GM18909 (cell line): Measurements from ENCODE around the gene CSMD2.
"Not testable (repeated sequence)": the region's sequence is repeated elsewhere in the genome, so short reads cannot be mapped to it uniquely, and the experiment has no call there.

Source experiments
- ATAC-seq: cut with Tn5 transposase; IDR thresholded peaks from one replicate; pipeline ENCODE4 v1.9.1; 2021; ENCODE audit warnings: mild to moderate bottlenecking; ENCODE audit not compliant: unreplicated experiment, poor library complexity

The CSMD2 gene

GRCh38 chr1:34016281-34016680 lies 148.7 kb downstream of the CSMD2 start:
- not testable (repeated sequence) for ATAC-seq

- ATAC-seq, result no peak
Observed at GRCh38 chr1:34013958-34014737, 150.9 kb downstream of the CSMD2 start.

DNA sequence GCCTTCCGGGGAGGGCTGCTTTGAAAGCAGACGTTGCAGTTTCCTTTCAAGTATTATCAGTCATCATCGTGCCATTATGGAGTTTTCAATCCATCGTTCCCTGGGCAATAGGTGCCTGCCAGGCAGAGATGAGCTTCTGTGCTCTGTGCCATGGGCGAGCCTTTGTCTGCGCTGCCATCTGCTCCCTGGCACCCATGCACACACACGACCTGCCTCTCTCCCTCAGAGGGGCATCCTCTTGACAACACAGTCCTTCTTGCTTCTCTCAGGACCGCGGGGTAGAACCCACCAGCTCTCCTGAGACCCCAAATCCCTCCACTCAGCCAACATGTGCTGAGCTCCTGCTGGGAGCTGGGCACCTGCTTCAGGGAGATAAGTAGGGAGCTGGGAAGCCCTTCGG lies 151.9 kb downstream of the CSMD2 start:
- ATAC-seq, result no peak

DNA sequence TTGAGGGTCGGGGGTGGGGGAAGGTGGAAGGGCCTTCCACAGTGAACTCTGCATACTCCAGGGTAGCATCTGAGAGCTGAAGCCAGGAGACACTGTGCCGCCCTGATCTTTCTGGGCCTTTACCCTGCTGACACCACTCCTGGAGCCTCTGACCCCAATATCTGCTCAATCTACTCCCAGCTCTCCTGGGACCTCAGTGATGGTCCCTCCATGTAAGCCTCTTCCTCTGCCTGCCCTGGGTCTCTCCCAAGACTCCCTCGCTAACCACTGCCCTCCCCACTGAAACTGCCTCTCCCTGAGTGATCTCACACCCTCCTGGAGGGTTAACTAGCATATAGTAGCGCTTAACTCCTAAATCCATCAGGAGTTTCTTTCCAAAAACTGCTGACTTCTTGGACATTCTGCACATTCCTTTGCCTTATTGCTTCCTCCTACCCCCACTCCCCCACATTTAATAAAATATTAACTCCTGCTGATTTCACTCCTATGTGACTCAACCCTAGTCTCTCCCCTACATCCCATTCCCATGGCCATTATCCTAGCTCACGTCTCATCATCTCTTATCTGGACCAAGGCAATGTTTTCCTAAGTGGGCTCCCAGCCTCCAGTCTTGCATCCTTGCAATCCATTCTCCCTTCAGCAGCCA lies 155.6 kb downstream of the CSMD2 start:
- no peak for ATAC-seq

DNA sequence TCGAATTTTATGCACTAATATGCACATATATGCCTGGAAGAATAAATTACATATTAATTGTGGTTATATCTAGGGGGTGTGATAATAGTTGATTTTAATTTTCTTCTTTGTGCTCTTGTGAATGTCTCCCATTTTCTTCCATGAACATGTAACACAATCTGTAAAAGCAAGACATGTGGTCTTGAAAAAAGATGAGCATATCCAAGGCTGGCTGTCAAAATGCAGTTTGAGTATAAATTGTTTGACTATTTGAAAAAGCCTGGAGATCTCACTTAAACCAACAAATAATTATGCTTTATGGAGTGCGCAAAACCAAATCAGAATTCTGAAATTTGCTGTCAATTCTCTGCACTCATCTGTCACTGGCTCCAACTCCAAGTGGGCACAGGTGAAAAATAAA lies 157.3 kb downstream of the CSMD2 start:
- ATAC-seq, result no peak

GRCh38 chr1:34005309-34005708 lies 159.7 kb downstream of the CSMD2 start:
- ATAC-seq, result no peak

DNA sequence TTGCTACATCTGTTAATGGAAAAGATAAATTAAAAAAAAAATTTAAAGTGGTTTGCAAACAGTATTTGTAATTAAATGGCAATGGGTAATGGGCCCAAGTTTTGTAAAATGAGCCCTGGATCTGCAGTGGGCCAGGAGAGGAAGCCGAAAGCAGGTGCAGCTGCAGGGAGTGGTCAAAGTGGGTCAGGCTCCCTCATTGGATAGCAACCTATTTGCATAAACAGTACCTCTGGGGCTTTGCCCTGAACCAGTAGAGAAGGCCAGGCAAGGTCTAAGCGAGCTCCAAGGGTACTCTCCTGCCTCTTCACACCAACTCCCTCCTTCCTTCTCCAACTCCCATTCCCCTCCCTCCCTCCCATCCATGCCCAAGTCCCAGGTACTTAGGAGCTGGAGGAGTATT lies 162.2 kb downstream of the CSMD2 start:
- ATAC-seq, result no peak

GRCh38 chr1:33997127-33998036 lies 167.6 kb downstream of the CSMD2 start:
- no peak for ATAC-seq

DNA sequence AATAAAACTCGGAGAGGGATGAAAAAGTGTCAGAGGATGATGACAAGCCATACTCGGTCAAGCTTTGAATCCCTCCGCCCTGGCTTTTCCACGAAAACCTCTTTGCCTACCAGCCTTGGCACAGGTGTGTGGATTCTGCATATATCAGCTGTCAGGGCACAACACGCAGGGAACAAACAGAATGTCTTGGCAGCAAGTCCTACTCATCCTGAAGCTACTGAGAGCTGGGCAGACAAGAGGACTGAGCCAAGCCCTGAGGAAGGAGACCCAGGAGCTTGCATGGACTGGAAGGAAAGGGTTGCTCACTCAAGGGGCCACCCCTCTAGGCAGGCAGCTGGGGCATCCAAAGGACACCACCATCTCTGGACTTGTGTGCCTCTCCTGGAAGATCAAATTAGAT lies 168.7 kb downstream of the CSMD2 start:
- no peak for ATAC-seq

DNA sequence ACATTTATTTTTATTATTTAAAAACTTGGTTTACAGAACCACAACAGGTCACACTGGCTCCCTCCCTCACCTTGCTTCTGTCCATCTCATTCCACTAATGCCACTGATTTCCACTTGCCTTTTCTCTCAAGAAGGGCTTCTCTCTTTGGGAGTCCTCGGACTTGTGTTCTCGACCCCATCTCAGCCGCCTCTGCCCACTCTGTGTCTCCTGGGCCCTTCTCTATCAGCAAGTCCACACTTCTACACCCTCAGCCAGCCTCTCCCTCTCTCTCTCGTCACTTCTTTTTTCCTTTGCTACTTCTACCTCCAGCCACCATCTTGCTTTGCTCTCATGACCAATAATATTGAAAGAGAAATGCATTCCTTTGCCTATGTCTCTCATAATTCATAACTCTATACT lies 171.7 kb downstream of the CSMD2 start:
- no peak for ATAC-seq

DNA sequence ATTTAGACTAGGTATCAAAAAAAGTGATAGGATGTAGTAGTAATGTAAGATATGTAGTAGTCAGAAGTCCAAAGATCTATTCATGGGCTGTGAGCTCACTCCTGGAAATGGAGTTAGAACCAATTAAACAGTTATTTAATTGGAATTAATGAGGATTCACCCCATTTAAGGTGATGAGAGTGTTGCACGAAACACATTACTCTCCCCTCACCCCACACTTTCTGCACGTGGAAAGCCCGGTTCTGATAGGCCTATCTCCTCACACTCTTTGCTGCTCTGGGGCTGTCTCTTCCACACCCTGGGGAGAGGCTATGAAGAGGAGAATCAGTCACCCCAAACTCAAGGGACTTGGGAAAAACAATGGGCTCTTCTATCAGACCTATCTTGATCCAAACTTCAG lies 174.7 kb downstream of the CSMD2 start:
- ATAC-seq, result no peak

DNA sequence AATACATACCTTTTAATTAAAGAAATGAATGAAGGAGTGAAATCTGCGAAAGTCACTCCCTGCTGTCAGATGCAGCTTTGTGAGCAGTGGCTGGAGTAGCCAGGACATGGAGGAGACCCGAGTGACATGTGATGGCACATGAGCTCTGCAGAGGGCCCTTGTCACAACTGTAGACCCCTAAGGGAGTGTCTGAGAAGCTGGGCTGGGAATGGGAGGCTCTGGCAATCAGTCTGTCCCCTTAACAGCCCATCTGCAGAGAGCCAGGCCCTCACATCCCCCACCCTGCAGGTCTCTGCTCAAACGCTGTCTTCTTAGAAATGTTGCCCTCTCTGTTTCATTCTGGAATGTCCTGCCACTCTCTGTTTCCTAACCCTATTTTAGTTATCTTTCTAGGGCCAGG lies 176.9 kb downstream of the CSMD2 start:
- ATAC-seq, result no peak

GRCh38 chr1:33986390-33987095 lies 178.5 kb downstream of the CSMD2 start:
- no peak for ATAC-seq

GRCh38 chr1:33985656-33986055 lies 179.4 kb downstream of the CSMD2 start:
- no peak for ATAC-seq

- ATAC-seq, result no peak
Observed at GRCh38 chr1:33984906-33985565, 180.0 kb downstream of the CSMD2 start.

DNA sequence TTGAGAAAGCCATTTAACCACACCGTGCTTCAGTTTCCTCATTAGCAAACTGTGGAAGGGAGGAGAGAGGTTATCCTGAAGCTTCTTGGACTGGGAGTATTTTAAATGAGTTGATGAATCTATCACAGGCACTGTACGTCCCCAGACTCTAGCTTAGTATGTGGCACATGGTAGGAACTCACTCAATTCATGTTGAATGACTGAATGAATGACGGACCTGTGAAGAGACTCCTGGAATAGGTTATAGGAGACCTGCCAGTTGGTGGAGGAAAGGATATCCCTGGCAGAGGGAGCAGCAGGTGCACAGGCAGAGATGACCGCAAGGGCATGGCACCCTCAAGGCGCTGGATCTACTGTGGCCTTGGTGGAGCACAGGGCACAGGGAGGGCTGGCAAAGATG lies 182.6 kb downstream of the CSMD2 start:
- no peak for ATAC-seq

DNA sequence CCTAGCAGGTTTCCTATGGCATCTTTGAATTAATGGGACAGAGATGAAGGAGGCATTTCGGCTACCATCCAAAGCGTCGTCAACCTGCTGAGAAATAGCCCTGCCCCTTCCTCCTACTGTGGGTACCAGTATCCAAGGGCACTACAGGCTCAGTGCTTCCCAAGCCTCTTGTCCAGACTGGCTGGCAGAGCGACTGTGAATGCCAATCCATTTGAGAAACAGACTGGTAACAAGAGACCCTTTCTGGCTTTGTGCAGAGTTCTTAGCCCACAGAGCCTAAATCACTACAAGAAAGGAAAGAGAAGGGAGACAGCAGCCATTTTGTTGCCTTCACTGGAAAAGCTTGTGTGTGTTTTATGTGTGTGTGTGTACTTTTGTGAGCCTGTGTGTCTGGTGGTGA lies 185.7 kb downstream of the CSMD2 start:
- ATAC-seq, result no peak

DNA sequence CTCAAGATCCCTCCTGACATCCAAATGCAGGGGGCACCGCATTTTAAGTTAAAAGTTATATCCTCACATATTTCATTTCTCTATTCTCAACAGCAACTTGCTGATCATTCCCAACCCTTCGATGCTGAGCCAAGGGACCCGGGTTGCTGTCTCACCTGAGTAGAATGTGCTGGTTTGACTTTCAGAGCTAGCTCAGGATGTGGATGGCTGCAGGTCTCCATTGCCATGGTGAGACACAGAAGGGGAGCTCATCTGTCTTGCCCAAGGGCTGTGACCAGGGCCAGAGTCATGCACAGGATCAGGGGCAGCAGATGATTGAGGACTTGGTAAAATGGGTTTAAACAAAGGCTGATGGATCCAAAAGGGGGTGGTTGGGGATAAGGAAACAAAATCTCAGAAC lies 189.1 kb downstream of the CSMD2 start:
- no peak for ATAC-seq

DNA sequence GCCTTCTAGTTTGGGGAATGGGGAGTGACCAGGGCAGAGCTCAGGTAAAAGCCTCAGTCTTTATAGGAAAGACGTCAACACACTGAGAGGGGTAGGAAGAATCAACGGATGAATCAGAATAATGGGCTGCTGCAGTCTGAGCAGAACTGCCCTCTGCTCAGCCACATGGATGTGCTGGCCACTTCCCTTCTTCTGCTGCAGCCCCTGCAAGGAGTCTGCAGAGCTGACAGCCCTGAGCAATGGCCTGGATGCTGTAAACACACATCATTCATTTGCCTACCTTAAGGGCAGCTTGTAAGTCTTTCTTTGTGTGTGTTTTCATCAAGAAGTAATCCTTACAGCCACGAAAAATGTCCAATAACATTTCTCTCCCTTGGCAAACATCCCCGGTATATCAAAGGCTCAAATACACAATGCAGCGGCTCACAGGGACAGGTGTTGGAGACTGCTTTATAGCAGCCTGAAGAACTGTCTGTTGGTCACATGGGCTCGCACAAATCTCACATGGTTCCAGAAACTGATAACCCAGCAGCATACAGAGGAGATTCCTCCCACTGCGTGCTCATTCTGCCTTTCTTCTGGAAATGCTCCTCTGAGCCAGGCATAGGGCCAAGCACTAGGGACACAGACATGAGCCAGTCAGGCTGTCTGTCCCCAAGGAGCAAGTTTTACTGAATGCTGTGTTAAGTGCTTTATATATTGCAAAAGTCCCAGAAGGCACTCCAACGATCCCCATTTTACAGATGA lies 191.1 kb downstream of the CSMD2 start:
- ATAC-seq, result no peak
